Measurements from ENCODE around the gene COX17. TPM values are rescaled to one million over a fixed set of nuclear protein-coding genes. Genes with fewer than 3 reads are reported as not detected.

COX17 gene
- total RNA-seq, 1 donor from 2014 or later: 16.9 TPM

GRCh38 chr3:119647171-119647570, 30.0 kb downstream of the COX17 start:
- peak overlapping the region; percentile 34 for H3K27ac Mint-ChIP-seq (ENCODE audit: unreplicated experiment)
- H3K4me1 Mint-ChIP-seq (ENCODE audit: unreplicated experiment): peaks cover 37% of the 10 kb centered on the region
- no peak overlapping the region for H3K4me3 Mint-ChIP-seq (ENCODE audit: unreplicated experiment)
- no peak for DNase-seq (ENCODE audit: low spot score)
- no peaks in the 10 kb centered on the region for H3K9me3 Mint-ChIP-seq (ENCODE audit: unreplicated experiment)
- no peak for TF ChIP-seq CTCF (IDR thresholded peaks at IDR 0.05; ENCODE audit: unreplicated experiment)
- H3K36me3 Mint-ChIP-seq (ENCODE audit: low read depth, unreplicated experiment): no peaks in the 10 kb centered on the region
- peaks cover 3% of the 10 kb centered on the region for H3K27me3 Mint-ChIP-seq (ENCODE audit: unreplicated experiment)

- Mint-ChIP-seq H3K9me3 (ENCODE audit: unreplicated experiment) (no peaks in the 10 kb centered on the region), H3K27ac (ENCODE audit: unreplicated experiment) (no peak overlapping the region), H3K27me3 (ENCODE audit: unreplicated experiment) (peaks cover 1% of the 10 kb centered on the region), H3K4me3 (ENCODE audit: unreplicated experiment) (no peak overlapping the region), H3K4me1 (ENCODE audit: unreplicated experiment) (peaks cover 33% of the 10 kb centered on the region), H3K36me3 (ENCODE audit: low read depth, unreplicated experiment) (no peaks in the 10 kb centered on the region)
- DNase-seq (ENCODE audit: low spot score): no peak
- no peak for TF ChIP-seq CTCF (IDR thresholded peaks at IDR 0.05; ENCODE audit: unreplicated experiment)
These were observed 31.4 kb downstream of the COX17 start for GRCh38 chr3:119645813-119646212.

GRCh38 chr3:119644481-119644880, 32.7 kb downstream of the COX17 start:
- DNase-seq (ENCODE audit: low spot score): no peak
- Mint-ChIP-seq H3K27ac (ENCODE audit: unreplicated experiment) (no peak overlapping the region), H3K4me3 (ENCODE audit: unreplicated experiment) (no peak overlapping the region), H3K36me3 (ENCODE audit: low read depth, unreplicated experiment) (no peaks in the 10 kb centered on the region), H3K4me1 (ENCODE audit: unreplicated experiment) (peaks cover 25% of the 10 kb centered on the region), H3K9me3 (ENCODE audit: unreplicated experiment) (no peaks in the 10 kb centered on the region), H3K27me3 (ENCODE audit: unreplicated experiment) (peaks cover 1% of the 10 kb centered on the region)
- TF ChIP-seq CTCF (IDR thresholded peaks at IDR 0.05; ENCODE audit: unreplicated experiment): no peak

- no peak for TF ChIP-seq CTCF (IDR thresholded peaks at IDR 0.05; ENCODE audit: unreplicated experiment)
- Mint-ChIP-seq H3K36me3 (ENCODE audit: low read depth, unreplicated experiment) (no peaks in the 10 kb centered on the region), H3K4me1 (ENCODE audit: unreplicated experiment) (peaks cover 25% of the 10 kb centered on the region), H3K4me3 (ENCODE audit: unreplicated experiment) (no peak overlapping the region), H3K27ac (ENCODE audit: unreplicated experiment) (no peak overlapping the region), H3K9me3 (ENCODE audit: unreplicated experiment) (no peaks in the 10 kb centered on the region), H3K27me3 (ENCODE audit: unreplicated experiment) (peaks cover 3% of the 10 kb centered on the region)
- no peak for DNase-seq (ENCODE audit: low spot score)
These were observed 33.7 kb downstream of the COX17 start for GRCh38 chr3:119643528-119643927.

- Mint-ChIP-seq H3K4me1 (ENCODE audit: unreplicated experiment) (peaks cover 24% of the 10 kb centered on the region), H3K9me3 (ENCODE audit: unreplicated experiment) (no peaks in the 10 kb centered on the region), H3K27me3 (ENCODE audit: unreplicated experiment) (peaks cover 4% of the 10 kb centered on the region), H3K4me3 (ENCODE audit: unreplicated experiment) (no peak overlapping the region), H3K27ac (ENCODE audit: unreplicated experiment) (no peak overlapping the region), H3K36me3 (ENCODE audit: low read depth, unreplicated experiment) (no peaks in the 10 kb centered on the region)
- DNase-seq (ENCODE audit: low spot score): no peak
- no peak for TF ChIP-seq CTCF (IDR thresholded peaks at IDR 0.05; ENCODE audit: unreplicated experiment)
These were observed 34.3 kb downstream of the COX17 start for GRCh38 chr3:119642746-119643473.

Data from endothelial cell (in vitro differentiated cells).